A673 (cell line): ENCODE measurements around the gene FTCD. TPM values are rescaled to one million over a fixed set of nuclear protein-coding genes. Genes with fewer than 3 reads are reported as not detected.

Source experiments
- BruUV-seq: library from RNA; stranded (reverse); fragments of 400-500 nt; replicated peaks from 2 replicates; lab custom pipeline; 2021; lab: Mats Ljungman, UMichigan
- CTCF ChIA-PET: fragments of 300-600 bp; sonication (Branson Sonifier 250); formaldehyde crosslinking; loops from one replicate; lab custom pipeline; 2022; ENCODE audit warnings: antibody characterized with exemption; lab: Charles Lee
- POLR2A ChIA-PET: fragments of 300-600 bp; sonication (Branson Sonifier 250); formaldehyde crosslinking; loops from one replicate; lab custom pipeline; 2022; ENCODE audit warnings: antibody characterized with exemption; ENCODE audit not compliant: low non-redundant PET; lab: Charles Lee
- DNase-seq: peaks from one replicate; pipeline ENCODE4 v3.0.0-alpha.2; 2015; ENCODE audit warnings: low spot score
- H3K27ac ChIP-seq: fragments of 200-600 bp; sonication (generic); 2 replicates; pipeline ENCODE4 v1.5.1; 2016; ENCODE audit warnings: mixed run types, low read depth, mild to moderate bottlenecking, mixed read lengths, antibody characterized with exemption, low read length; ENCODE audit not compliant: poor library complexity, severe bottlenecking
- H3K27me3 ChIP-seq: fragments of 200-600 bp; sonication (generic); replicated peaks from 2 replicates; pipeline ENCODE4 v1.6.1; 2017; ENCODE audit warnings: mixed run types, low read depth, mild to moderate bottlenecking, mixed read lengths, antibody characterized with exemption, low read length; ENCODE audit not compliant: insufficient read depth, poor library complexity
- H3K36me3 ChIP-seq: fragments of 200-600 bp; sonication (generic); 2 replicates; pipeline ENCODE4 v1.6.1; 2016; ENCODE audit warnings: mixed run types, mild to moderate bottlenecking, mixed read lengths, antibody characterized with exemption, low read length; ENCODE audit not compliant: insufficient read depth, poor library complexity, severe bottlenecking
- H3K4me1 ChIP-seq: fragments of 200-600 bp; sonication (generic); 2 replicates; pipeline ENCODE4 v1.6.1; 2017; ENCODE audit warnings: mixed run types, mild to moderate bottlenecking, mixed read lengths, antibody characterized with exemption, low read length; ENCODE audit not compliant: insufficient read depth, poor library complexity, severe bottlenecking
- H3K4me3 ChIP-seq: fragments of 200-600 bp; sonication (generic); 2 replicates; pipeline ENCODE4 v1.5.1; 2016; ENCODE audit warnings: low read depth, mixed run types, mild to moderate bottlenecking, mixed read lengths, low read length; ENCODE audit not compliant: poor library complexity, severe bottlenecking
- H3K9me3 ChIP-seq: fragments of 200-600 bp; sonication (generic); 2 replicates; pipeline ENCODE4 v1.6.1; 2016; ENCODE audit warnings: mixed run types, low read depth, mild to moderate bottlenecking, mixed read lengths, antibody characterized with exemption, low read length; ENCODE audit not compliant: poor library complexity, severe bottlenecking
- CTCF ChIP-seq: fragments of 300-800, 200-600 bp; sonication (generic); conservative IDR thresholded peaks from 2 replicates; pipeline ENCODE4 v1.5.1; 2017; ENCODE audit warnings: low read depth, mild to moderate bottlenecking, antibody characterized with exemption, low read length, moderate library complexity, mixed read lengths
- EZH2 ChIP-seq: fragments of 200-600 bp; sonication (generic); IDR thresholded peaks from 2 replicates; pipeline ENCODE4 v1.6.1; 2017; ENCODE audit warnings: borderline replicate concordance, low read depth, mild to moderate bottlenecking, mixed read lengths, antibody characterized with exemption, low read length; ENCODE audit not compliant: poor library complexity, severe bottlenecking
- intact Hi-C: fragments of 100-400 bp; cut with micrococcal nuclease; formaldehyde crosslinking; loops from one replicate; pipeline ENCODE4 v1.10.0; 2022; ENCODE audit not compliant: unreplicated experiment
- total RNA-seq: library from RNA; stranded (reverse); gene quantifications from 2 replicates; pipeline ENCODE4 v1.2.3, GENCODE V29; 2021

Gene FTCD
- total RNA-seq, 1 experiment from 2014 or later = 5.4 TPM

- intact Hi-C loops = no loop called here
- no TSS peak for BruUV-seq
- TF ChIP-seq EZH2 = no peak
- no peak for TF ChIP-seq CTCF
- ChIA-PET CTCF (no interaction called here), POLR2A (no interaction called here)
- Histone ChIP-seq H3K36me3 (no peaks in the 10 kb centered on the region), H3K4me3 (no peak overlapping the region), H3K4me1 (peaks cover 3% of the 10 kb centered on the region), H3K27me3 (no peaks in the 10 kb centered on the region), H3K27ac (no peak overlapping the region), H3K9me3 (no peaks in the 10 kb centered on the region)
- no peak for DNase-seq
These were observed 24.4 kb downstream of the FTCD start for GRCh38 chr21:46130831-46131587.

DNA sequence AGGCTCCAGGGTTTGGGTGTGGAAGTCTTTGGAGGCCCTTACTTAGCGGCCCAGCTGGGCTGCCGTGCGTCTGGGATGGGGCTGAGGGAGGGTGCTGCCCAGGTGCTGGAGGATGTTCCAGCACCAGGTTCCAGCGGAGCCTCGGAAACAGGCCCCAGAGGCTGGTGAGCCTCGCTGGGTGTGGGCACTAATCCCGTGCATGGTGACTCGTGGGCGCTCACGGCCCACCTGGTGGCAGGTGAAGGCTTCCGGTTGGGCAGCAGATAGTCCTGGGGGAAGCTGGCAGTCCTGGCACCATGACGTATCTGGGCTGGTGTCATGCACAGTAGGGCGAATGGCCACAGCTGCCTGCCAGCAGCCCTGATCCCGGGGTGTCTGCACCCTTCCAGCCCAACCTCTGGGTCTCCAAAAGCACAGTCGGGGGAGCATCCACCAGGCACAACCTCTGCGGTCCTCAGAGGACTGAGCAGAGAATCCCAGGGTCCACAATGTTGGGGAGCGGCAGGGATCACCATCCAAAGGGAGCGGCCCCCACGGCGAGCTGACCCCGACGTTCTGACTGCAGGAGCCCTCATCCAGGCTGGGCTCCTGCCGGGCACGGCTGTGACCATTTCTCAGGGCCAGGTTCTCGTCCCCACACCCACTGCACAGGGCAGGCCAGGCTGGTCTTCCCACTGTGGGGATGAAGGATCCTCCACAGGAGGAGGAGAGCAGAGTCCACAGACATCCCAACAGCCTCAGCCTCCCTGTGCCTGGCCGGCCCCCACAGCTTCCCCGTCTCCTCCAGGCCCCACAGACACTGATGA is 25.3 kb downstream of the FTCD start:
- ChIA-PET POLR2A (no interaction called here), CTCF (no interaction called here)
- no peaks in the 10 kb centered on the region for H3K4me1 ChIP-seq

More for the DNA sequence above, 25.3 kb downstream of the FTCD start:
- no peak for DNase-seq
- BruUV-seq = no TSS peak
- H3K4me3 ChIP-seq = no peak overlapping the region
- H3K27ac ChIP-seq = no peak overlapping the region
- no peaks in the 10 kb centered on the region for H3K27me3 ChIP-seq
- no peaks in the 10 kb centered on the region for H3K9me3 ChIP-seq
- no peaks in the 10 kb centered on the region for H3K36me3 ChIP-seq
- intact Hi-C loops = no loop called here
- no peak for TF ChIP-seq EZH2
- no peak for TF ChIP-seq CTCF
